GM12892 (cell line): ENCODE measurements around the gene GRIA4.

Experiments used
- POLR2A ChIP-seq: IDR thresholded peaks from 2 replicates; pipeline ENCODE4 v1.6.1; 2011; ENCODE audit warnings: low read depth, low read length, control low read depth
- POLR2AphosphoS5 ChIP-seq: IDR thresholded peaks from 2 replicates; pipeline ENCODE4 v1.6.1; 2011; ENCODE audit warnings: low read depth, low read length, control low read depth
- TAF1 ChIP-seq: IDR thresholded peaks from 2 replicates; pipeline ENCODE4 v1.6.1; 2011; ENCODE audit warnings: low read depth, mild to moderate bottlenecking, control low read depth, low read length, borderline replicate concordance

DNA sequence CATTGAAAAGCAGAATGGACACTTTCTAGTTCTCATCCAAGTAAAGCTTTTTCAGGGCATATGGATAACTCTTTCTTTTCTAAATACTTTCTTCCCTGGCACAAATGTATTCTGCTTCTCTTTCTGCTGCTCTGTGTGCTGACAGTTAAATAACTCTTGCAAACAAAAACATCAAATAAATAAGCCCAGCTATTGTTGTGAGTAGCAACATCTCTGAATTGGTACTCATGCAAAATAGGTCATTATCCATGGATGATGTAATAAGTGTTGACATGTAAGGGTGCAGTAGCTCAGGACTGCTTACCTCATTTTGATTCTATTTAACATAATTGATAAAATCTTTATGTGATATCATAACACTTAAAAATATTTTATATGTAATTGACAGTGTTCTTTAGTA lies 247.9 kb downstream of the GRIA4 start:
- TF ChIP-seq POLR2AphosphoS5 (no peak), POLR2A (no peak), TAF1 (no peak)
